NCI-H524 (cell line): Measurements from ENCODE around the gene ABCD1.
A peak's percentile ranks its signal among the peaks of the same experiment; 100 is the strongest.

Experiments used
- DNase-seq, 2 experiments: peaks; one replicate each; lab custom pipeline; 2025; lab: John Stamatoyannopoulos, UW

The ABCD1 gene

DNA sequence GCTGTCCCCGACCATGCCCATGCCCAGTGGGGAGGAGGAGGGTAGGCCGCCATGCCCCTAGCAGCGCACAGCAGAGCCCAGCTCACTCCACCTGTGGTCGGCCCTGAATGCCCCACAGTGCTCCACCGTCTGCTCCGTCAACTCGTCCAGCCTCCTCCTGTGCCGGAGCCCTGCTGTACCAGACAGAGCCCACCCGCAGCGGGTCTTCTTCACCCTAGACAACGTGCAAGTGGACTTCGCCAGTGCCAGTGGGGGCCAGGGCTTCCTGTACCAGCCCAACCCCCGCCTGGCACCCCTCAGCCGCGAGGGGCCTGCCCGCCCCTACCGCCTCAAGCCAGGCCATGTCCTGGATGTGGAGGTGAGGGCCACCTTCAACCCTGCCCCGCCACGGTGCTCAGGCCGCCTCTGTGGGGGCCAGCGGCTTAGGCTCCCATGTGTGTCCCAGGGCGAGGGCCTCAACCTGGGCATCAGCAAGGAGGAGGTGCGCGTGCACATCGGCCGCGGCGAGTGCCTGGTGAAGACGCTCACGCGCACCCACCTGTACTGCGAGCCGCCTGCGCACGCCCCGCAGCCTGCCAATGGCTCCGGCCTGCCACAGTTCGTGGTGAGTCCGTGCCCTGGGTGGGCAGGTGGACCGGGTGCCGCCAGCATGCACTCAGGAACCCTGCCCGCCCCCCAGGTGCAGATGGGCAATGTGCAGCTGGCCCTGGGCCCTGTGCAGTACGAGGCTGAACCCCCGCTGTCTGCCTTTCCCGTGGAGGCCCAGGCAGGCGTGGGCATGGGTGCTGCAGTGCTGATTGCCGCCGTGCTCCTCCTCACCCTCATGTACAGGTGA lies 49.3 kb downstream of the ABCD1 start:
- no peak for DNase-seq

DNA sequence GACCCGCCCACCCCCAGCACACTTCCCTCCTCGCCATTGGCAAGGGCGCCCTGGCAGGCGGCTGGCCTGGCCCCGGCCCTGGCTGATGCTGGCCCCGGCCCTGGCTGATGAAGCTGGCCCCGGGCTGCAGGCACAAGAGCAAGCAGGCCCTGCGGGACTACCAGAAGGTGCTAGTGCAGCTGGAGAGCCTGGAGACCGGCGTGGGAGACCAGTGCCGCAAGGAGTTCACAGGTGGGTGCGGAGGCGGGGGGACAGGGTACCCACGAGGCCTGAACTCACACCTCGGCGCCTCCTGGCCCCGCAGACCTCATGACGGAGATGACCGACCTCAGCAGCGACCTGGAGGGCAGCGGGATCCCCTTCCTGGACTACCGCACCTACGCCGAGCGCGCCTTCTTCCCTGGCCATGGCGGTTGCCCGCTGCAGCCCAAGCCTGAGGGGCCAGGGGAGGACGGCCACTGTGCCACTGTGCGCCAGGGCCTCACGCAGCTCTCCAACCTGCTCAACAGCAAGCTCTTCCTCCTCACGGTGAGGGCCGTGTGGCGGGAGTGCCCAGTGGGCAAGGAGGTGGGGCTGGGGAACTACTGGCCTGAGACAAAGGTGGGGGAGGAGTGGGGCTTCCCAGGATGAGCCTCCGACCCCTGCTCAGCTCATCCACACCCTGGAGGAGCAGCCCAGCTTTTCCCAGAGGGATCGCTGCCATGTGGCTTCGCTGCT lies 50.1 kb downstream of the ABCD1 start:
- no peak for DNase-seq

DNA sequence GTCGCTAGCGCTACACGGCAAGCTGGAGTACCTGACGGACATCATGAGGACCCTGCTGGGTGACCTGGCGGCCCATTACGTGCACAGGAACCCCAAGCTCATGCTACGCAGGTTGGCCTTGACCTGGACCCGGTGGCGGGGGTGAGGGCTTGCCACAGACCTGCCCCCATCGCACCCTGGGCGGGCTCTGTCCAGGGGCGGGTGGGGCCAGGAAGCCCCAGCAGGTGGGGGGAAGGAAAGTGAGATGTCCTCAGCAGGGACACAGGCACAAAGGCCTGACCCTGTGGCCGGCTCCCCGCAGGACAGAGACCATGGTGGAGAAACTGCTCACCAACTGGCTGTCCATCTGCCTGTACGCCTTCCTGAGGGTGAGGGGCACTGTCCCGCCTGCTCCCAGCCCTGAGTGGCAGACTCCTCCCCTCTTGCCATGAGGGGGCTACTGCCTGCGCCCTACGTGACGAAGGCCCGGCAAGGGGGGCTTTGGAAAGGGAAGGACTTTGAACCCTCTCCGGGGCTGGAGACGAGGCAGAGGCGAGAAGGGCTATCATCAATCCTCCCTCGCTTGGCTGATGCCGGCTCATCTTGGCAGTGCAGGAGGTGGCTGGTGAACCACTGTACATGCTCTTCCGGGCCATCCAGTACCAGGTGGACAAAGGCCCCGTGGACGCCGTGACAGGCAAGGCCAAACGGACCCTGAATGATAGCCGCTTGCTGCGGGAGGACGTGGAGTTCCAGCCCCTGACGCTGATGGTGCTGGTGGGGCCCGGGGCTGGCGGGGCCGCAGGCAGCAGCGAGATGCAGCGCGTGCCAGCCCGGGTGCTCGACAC lies 50.9 kb downstream of the ABCD1 start:
- no peak for DNase-seq

DNA sequence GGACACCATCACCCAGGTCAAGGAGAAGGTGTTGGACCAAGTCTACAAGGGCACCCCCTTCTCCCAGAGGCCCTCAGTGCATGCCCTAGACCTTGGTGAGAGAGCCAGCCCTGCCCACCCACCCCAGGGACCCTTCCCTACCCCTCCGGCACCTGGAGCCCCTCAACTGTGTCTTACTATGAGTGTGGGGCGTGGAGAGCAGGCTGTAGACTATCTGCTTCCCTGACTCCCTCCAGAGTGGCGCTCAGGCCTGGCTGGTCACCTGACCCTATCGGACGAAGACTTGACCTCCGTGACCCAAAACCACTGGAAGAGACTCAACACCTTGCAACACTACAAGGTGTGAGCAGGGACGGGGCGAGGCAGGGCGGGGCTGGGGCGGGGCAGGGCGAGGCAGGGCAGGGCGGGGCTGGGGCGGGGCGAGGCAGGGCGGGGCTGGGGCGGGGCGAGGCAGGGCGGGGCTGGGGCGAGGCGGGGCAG lies 51.5 kb downstream of the ABCD1 start:
- no peak for DNase-seq

DNA sequence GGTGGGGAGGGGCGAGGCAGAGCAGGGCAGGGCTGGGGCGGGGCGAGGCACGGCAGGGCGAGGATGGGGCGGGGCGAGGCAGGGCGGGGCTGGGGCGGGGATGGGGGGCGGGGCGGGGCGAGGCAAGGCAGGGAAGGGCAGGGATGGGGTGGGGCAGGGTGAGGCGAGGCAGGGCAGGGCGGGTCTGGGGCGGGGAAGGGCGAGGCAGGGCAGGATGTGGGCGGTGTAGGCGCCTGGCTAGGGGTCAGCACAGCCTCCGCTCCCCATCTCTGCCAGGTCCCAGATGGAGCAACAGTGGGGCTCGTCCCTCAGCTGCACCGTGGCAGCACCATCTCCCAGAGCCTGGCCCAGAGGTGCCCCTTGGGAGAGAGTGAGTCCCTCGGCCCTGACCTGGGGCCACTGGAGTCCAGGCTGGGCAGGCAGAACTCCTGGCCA lies 52.0 kb downstream of the ABCD1 start:
- DNase-seq: no peak

DNA sequence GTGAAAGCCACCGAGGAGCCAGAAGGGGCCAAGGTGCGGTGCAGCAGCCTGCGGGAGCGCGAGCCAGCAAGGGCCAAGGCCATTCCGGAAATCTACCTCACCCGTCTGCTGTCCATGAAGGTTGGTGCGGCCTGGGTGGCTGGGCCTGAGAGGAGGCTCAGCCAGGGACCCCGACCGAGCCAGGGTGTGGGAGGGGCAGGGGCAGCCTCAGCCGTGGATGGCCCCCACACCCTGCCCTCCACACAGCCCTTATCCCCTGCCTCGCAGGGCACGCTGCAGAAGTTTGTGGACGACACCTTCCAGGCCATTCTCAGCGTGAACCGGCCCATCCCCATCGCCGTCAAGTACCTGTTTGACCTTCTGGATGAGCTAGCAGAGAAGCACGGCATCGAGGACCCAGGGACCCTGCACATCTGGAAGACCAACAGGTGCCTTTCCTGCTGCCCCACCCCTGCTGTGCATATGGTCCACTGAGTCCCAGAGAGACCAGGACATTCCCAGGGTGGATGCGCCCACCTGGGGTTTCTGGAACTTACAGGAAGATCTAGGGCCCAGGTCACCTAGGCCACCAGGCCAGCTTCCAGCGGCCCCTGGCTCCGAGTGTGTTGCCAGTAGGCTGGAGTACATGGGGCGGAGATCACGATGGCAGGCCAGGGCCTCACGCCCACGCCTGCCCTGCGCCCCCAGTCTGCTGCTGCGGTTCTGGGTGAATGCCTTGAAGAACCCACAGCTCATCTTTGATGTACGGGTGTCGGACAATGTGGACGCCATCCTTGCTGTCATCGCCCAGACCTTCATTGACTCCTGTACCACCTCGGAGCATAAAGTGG lies 52.8 kb downstream of the ABCD1 start:
- DNase-seq: no peak

DNA sequence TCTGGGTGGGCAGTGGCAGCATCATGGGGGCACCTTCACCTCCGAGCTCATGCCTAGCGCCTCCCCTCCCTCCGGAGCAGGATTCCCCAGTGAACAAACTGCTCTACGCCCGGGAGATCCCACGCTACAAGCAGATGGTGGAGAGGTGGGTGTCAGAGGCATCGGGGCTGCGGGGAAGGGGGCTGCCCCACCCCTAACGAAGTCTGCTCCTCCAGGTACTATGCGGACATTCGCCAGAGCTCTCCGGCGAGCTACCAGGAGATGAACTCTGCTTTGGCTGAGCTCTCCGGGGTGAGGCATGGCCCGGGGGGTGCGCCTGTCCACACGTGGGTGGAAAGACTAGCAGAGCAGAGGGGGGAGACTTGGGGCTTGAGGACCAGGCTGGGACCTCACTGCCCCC lies 53.5 kb downstream of the ABCD1 start:
- no peak for DNase-seq

DNA sequence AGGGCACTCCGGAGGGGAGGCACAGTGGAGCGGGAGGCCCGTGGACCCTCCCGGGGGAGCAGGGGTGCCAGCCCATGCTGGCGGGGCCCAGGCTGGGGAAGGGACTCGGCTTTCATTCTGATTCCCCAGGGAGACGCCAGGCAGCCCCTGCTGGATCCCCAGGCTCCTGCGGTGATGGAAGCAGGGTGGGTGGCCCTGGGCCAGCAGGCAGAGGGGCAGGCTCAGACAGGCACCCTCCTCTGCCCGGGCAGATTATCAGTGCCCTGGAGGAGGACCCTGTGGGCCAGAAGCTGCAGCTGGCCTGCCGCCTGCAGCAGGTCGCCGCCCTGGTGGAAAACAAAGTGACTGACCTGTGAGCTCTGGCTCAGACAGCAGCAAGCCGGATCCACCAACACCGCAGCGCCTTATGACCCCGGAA lies 54.0 kb downstream of the ABCD1 start:
- DNase-seq: no peak

DNA sequence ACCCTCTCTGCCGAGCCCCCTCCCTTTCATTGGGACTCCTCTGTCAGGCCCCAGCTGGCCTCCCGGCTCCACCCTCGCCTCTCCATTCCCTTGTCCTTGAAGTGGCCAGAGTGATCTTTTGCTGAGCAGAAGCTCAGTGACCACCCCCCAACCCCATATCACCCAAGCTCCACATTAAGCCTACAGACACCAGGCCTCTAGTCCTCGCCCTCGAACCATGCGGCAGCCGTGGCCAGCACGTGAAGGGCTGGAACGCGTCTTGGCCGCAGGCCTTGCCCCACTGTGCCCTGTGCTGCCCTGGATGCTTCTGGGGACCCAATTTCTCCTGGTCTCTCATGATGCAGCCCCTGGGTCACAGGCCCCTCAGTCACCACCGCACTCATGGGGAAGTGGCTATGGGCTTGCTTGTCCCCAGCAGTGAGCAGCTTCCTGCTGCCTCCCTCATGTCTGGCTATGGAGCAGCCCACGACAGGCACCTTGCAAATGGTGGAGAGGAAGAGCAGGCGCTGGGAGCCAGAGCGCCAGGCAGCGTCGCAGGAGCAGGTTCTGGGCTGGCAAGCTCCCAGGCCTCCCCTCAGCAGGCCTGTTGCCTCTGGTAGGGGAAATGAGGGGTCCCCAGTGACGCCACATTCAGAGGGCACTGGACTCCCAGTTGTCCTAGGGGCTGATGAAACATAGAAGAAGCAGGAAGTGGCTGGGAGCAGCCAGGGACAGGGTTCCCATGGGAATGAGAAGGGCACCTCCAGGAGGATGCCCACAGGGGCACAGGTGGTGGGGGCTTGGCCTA lies 55.4 kb downstream of the ABCD1 start:
- DNase-seq: no peak

DNA sequence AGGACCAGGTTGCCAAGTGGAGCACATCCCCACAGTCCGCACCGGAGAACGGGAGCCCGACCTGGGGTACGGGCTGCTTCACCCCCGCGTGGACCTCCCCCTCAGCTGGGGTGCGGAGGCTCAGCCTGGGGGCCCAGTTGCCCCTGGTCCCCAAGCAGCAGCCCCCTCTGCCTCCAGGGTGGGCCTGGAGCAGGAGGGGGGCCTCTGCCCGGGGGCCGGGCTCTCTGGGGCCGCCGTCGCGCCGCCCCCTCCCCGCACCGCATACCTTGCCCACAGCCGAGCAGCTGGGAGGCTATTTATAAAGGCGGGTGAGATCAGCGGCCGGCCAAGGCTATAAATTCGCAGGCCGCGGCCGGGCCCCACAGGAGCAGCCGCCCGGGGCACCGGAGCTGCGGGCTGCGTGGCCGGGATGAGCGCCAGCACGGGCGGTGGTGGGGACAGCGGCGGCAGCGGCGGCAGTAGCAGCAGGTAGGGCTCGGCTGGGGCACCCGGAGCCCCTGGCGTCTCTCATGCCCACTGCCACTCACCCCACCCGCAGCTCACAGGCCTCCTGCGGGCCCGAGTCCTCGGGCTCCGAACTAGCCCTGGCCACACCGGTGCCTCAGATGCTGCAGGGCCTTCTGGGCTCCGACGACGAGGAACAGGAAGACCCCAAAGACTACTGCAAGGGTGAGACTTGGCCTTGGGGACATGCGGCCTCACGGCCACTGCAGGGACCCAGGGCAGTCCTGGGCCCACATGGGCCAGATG lies 56.2 kb downstream of the ABCD1 start, which contains the start of gene SRPK3:
Gene SRPK3 (plus strand): TSS at position 364 of the 750 bp plus-strand sequence. CDS start 46 bp downstream, at position 410.
- DNase-seq: no peak

DNA sequence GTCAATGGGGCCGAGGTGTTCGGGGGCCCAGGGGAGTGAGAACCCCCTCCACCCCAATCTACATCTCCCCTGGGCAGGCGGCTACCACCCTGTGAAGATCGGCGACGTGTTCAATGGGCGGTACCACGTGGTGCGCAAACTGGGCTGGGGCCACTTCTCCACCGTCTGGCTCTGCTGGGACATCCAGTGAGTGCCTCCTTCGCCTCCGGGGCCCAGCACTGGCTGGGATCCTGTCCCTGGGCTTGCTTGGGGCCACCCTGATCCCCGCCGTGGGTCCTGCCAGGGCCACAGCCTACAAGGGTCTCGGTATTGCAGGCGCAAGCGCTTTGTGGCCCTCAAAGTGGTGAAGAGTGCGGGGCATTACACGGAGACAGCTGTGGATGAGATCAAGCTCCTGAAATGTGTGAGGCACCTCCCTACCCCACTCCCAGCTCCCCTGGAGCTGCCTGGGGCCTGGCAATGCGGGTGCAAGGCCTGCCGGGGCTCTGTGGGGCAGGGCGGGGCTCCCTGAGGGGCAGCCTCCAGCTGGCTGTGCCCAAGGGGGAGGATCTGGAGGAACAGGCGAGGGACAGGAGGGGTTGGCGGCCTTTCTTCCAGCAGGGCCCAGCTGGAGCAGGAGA lies 56.9 kb downstream of the ABCD1 start:
- peak in 1 of 2 experiments; percentile 40 for DNase-seq

DNA sequence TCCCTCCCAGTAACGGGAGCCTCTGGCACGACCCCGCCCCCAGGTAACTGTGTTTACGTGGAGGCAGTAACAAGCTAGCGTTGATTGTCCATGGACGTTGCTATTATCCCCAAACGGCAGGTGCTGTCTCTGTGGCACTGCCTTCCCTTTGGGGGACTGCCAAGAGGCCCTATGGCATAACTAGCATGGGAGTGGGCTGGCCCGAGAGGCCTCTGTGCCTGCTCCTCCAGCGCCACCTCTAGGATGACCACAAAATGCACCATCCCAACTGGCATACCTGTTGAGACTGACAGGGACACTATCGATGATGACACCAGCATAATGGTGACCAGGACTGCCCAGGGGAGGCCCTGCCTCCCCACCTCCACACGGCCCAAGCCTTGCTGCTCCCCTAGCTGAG lies 57.7 kb downstream of the ABCD1 start:
- peak in 1 of 2 experiments; percentile 60 for DNase-seq

DNA sequence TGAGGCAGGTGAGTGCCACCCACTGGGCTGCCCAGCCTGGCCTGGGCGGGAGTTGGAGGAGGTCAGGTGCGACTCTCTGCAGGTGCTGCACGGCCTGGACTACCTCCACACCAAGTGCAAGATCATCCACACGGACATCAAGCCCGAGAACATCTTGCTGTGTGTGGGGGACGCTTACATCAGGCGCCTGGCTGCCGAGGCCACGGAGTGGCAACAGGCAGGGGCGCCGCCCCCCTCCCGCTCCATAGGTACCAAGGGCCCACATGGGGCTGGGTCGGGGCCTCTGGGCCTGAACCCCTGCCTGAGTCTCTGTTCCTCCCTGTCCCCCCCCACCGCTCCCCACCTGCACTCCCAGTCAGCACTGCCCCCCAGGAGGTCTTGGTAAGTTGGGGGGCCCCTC lies 58.2 kb downstream of the ABCD1 start:
- no peak for DNase-seq

DNA sequence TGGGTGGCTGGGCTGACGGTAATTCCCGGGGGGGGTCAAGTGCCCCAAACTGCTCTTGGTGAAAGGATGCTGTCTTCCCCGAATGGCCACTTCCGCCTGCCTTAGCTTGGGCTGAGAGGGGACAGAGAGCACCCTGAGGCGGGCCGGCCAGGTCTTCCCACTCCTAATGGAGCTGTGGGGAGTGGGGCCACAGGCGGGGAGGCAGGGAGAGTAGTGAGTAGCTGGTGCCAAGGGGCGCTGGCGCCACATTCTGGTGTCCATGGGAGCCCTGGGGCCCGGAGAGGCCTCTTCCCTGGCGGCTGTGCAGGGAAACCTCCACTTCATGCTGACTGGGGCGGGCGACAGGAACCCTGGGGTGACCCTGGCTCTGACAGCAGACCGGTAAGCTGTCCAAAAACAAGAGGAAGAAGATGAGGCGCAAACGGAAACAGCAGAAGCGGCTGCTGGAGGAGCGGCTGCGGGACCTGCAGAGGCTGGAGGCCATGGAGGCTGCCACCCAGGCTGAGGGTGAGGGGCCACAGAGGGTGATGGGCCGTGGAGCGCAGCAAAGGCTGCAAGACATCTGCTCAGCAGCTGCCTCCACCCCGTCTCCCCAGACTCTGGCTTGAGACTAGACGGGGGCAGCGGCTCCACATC lies 58.8 kb downstream of the ABCD1 start:
- no peak for DNase-seq

DNA sequence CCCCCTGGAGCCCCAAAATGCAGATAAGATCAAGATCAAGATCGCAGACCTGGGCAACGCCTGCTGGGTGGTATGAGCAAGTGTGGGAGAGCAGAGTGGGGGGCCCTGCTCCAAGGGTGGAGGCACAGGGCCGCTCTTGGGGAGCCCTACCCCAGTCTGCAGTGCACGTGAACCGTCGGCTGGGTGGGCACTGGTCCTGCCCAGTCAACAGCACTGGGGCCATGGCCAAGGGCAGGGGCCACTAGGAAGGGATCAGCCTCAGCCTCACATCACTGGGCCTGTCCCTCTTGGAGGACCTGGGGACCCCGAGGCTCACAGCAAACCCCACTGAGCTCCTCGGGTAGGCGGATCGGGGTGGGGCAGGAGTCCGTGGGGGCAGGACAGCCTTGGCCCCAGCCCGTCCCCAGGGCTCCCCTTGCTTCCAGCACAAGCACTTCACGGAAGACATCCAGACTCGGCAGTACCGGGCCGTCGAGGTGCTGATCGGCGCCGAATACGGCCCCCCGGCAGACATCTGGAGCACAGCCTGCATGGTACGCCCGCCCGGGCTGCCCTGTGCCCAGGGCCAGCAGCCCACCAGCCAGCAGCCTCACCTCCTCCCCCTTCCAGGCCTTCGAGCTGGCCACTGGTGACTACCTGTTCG lies 59.8 kb downstream of the ABCD1 start:
- no peak for DNase-seq

DNA sequence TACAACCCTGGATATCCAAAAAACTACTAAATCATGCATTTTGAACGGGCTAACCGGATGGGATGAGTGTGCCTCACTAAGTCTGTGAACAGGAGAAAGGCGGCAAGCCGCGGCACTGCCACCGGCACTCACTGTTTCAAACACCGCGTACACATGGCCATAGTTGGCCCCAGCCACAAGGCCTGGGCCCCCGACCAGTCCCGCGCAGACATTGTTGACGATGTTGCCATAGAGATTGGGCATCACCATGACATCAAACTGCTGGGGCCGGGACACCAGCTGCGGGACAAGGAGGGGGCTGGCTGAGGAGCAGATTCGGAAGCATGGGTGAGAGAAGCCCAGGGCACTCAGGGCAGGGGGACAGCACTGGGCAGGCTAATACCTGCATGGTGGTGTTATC lies 62.0 kb downstream of the ABCD1 start:
- DNase-seq: no peak

DNA sequence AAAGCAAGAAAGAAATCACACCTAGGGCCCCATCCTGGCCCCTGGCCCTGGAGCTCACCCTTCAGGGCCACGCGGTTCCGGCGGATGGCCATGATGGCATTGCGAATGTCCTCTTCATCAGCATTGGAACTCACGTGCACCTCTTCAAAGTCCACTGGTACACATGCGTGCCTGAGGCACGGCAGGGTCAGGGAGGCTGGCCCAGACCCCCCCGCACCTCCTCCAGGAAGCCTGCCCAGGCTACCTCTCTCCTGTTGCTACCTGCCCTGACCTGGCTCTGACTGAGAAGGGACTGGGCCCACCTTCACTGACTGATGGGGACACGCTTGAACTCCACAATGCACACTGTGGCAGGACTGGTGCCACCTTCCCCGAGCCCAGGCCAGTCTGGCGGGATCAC lies 65.0 kb downstream of the ABCD1 start:
- DNase-seq: no peak

DNA sequence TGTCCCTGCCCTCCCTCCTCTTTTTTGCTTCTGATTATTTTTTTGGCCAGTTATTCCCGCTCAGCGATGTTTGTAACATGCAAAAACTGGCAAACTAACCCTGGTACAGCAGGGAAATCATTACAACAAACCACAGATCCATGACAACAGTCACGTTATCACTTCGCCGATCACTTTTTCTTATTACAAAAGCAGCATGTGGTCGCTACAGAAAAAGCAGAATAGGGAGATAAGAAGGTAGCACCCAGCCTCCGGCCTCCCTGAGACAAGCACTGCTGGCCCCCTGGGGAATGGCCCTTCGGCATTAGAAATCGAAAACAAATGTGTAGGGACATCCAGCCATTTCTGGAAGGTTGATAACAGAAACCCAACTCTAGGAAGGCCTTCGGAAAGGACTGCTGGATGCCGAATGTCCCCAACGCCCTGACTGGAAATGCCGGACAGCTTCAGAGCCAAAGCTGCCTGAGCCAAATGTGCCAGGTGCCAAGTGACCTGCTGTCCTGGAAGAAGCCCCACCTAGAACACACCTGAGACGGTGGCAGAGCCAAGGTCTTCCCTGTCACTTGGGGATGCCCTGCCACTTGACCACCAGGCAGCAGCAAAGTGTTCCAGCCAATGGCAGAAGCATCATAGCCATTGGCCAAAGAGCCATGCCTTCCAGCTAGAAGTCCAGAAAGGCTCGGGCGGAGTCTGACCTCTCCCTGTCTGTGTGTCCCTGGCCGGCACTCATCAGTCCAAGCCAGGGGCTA lies 66.6 kb downstream of the ABCD1 start:
- no peak for DNase-seq
